Hematopoietic multipotent progenitor cell treated with erythropoietin and hydrocortisone succinate and interleukin-3 and kit ligand, for 8 days (in vitro differentiated cells): Measurements from ENCODE around the gene KCNQ5.

Experiments
- DNase-seq: peaks from one replicate; pipeline ENCODE4 v3.0.0-alpha.2; 2015

The KCNQ5 gene

DNA sequence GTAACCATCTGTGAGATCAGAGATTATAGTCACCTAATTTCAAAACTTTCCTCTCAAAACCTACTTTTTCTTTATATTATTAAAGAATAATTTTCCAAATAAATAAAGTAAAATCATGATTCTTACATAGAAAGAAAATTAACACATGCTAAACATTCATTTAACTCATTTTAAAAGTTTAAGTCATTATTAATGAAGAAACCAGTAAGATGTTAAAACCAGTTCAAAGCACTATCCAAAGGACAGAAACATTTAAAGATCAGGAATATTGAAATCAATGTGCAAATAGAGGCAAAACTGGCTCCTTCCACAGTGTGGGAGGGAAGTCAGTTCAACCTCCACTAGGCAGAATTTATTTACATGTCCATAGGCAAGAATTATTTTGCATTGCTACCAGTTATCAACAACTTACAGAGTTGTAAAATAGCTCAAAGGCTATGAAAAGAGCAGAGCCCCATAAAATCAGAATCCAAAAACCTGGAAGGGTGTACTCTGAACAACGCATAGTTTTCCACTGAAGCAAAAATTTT, 456.5 kb downstream of the KCNQ5 start:
- no peak for DNase-seq

GRCh38 chr6:73078908-73079610, 457.2 kb downstream of the KCNQ5 start:
- DNase-seq, result no peak

DNA sequence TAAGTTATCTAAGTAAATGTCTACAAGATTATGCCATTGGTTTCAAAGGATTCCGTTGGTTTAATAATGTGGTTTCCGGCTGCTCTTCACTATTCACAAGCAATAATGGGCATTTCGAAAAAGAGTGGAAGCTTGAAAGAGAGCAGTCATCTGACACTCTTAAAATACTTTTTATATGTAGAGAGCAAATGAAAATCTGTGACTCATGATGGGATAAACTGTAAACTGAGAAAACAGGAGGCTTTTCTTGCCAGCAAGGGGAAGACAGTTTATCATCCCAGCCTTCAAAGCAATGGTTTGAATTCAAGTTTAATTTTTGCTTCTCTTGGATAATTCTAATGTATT, 457.7 kb downstream of the KCNQ5 start:
- DNase-seq, result no peak

DNA sequence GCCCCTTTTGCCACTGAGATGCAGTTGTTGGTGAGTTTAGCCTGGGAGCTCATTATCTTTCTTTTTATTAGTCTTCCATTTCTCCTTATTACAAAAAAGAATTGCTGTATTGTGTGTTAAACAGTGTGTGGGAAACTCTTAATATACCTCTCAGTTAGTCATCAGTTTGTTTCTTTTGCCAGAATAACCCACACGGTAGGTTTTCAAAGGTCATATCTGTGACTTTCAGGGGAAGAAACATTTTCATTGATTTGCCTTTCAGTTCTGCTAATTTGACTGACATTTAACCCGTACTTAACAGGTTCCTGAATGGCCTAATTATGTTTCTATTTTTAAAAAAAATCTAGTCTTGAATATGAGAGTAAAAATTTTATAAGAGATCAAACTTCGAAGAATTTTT, 458.1 kb downstream of the KCNQ5 start:
- no peak for DNase-seq

- DNase-seq, result no peak
These were observed 460.1 kb downstream of the KCNQ5 start for GRCh38 chr6:73081955-73082354.

DNA sequence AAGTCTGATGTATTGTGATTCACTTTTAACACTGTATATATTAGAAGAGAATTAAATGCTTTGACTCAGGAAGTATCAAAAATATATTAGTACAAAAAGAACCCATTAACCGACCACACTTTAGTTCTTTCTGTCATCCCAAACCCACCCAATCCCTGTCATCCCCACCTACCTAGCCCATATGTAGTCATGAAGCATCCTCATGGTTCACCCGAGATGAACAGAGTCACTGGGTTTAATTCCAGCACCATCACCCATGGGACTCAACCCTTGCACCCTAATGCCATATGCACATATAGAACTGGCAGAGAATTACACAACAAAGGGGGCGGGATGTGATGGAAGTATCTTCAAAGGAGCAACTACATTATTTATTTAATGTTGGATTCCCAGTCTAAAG, 462.0 kb downstream of the KCNQ5 start:
- DNase-seq, result no peak

- DNase-seq, result no peak
These were observed 463.6 kb downstream of the KCNQ5 start for GRCh38 chr6:73085443-73085871.

GRCh38 chr6:73086726-73087125, 464.9 kb downstream of the KCNQ5 start:
- no peak for DNase-seq

GRCh38 chr6:73088138-73088813, 466.4 kb downstream of the KCNQ5 start:
- no peak for DNase-seq

GRCh38 chr6:73104921-73105320, 483.1 kb downstream of the KCNQ5 start:
- DNase-seq, result no peak

DNA sequence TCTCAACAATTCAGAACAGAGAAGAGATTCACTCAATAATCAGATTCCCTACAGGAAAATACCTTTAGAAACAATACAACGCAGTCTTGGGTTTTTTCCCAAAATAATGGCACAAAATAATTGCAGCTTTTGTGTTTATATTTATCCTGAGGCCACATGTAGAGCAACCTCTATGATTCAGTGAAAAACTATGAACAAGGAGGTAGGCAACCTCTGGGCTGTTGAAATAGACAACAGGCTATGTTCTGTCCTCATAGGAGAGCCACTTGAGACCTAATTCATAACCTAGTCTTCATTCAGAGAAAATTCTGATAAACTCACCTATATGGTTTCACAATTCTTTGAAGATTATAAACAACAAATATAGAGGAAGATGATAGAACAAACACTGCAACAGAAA, 485.2 kb downstream of the KCNQ5 start:
- no peak for DNase-seq

- DNase-seq, result no peak
These were observed 487.1 kb downstream of the KCNQ5 start for GRCh38 chr6:73108949-73109348.

DNA sequence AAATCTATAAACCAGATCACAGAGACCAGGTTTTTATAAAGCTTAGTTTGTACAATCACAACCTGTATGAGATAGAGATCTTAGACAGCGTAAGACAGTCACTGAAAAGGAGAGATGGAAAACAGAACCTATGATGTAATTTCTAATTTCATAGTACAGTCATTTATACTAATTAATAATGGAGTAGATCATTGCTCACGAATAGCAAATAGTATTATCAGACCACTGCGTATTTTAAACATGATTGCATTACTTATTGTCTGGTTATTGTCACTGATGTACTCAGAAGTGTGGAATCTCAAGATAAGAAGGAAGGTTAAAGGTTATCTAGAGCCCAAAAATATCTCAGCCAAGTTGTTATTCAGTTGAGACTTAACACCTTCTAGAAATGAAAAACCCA, 487.8 kb downstream of the KCNQ5 start:
- DNase-seq, result no peak

DNA sequence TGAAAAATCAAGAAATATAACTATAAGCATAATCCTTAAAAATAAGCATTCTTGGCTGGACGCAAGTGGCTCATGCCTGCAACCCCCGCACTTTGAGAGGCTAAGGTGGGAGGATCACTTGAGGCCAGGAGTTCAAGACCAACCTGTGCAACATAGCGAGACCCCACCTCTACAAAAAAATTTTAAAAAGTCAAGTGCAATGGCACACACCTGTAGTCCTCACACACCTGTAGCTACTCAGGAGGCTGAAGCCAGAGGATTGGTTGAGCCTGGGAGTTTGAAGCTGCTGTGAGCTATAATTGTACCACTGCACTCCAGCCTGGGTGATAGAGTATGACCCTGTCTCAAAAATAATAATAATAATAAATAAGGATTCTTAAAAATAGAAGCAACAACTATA, 494.5 kb downstream of the KCNQ5 start:
- DNase-seq, result no peak

DNA sequence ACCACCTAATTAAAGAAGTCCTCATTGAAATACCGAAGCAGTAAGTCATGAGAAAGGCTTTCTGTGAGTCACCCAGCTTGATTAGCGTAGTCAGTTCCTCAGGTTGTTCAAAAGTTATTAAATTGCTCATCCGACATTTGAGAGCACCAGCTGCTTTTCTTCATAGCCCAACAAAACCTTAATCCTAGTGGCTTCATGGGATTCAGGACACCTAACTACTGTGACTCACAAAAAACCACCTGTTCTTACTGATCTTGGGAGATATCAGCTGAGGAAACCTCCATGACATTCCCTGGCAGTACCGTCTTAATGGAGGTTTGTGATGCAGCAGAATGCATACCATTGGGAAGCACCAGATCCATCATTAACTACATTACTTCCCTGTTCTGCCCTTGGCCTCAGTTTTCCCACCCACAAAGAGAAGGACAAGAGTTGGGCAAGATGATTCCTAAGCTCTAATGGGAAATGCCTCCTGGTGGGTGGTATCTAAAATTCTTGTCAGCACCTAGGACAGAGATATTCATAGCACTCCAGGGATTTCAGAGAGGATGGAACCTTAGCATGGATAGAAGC, 499.6 kb downstream of the KCNQ5 start:
- no peak for DNase-seq

GRCh38 chr6:73123632-73124329, 501.9 kb downstream of the KCNQ5 start:
- DNase-seq, result no peak

- DNase-seq, result peak; percentile 76
These were observed 508.0 kb downstream of the KCNQ5 start for GRCh38 chr6:73129653-73130443.

DNA sequence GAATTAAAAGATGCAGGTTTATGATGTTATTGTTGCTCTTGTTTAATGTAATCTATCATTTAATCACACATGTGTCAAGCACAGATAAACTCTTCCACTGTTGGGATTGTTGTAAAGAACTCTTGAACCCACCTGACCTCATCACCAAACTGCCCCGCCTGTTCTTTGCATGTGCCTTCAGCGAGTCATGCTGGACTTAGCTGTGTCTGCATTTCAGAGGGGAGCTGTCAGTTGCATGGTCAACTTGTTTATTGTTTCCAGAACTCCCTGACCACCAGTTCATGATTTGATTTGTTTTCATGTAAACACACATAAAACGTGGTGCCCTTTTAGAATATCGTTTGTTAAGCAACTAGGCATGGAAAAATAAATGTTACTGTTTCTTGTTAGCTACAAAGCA, 509.8 kb downstream of the KCNQ5 start:
- peak; percentile 20 for DNase-seq

DNA sequence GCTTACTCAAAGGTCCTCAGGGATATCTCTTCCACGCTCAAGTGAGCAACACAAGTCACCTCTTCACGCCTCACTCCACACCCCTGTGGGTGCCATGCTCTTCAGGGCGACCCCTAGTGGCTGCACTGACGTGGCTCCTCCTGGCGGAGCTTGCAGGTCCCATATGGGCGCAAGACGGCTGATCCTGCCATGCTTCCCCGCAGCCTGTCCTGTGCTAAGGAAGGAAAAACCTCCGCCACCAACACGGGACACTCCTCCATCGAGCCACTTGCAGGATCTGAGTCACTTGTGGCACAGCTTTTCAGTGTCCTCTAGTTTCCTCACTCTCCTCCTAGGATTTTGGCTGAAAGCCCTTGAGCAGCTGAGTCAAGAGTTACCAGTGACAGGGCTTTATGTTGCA, 512.7 kb downstream of the KCNQ5 start:
- DNase-seq, result peak; percentile 10

DNA sequence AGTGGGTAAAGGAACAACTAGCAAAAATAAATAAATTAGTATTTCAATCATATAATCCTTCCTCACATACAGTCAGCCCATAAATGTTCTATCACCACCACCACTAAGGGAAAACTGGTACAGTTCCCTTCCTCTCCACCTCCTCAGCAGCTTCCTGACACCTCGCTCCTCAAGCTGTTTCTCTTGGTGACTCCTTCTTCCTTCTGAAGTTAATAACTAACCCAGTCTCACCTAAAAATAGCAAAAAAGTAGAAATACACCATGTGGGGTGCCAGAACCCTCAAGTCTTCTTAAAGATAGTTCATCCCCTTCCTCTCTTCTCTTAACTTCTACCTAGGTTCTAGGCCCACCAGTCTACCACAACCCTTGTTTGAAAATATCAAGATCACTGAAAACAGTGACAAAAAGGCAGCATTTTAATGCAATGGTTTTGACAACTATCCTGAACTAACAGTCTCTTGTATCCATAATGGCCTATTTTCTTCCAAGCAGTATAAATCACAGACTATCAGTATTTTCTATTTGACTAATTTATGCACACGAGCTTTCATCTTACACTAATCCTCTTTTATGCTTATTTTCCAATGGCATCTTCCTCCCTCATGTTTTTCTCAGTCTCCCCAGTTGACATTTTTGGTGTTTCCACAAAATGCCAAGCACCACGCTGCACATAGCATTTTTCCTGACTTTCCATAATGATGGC, 518.0 kb downstream of the KCNQ5 start:
- no peak for DNase-seq

- no peak for DNase-seq
These were observed 521.7 kb downstream of the KCNQ5 start for GRCh38 chr6:73143551-73143950.

DNA sequence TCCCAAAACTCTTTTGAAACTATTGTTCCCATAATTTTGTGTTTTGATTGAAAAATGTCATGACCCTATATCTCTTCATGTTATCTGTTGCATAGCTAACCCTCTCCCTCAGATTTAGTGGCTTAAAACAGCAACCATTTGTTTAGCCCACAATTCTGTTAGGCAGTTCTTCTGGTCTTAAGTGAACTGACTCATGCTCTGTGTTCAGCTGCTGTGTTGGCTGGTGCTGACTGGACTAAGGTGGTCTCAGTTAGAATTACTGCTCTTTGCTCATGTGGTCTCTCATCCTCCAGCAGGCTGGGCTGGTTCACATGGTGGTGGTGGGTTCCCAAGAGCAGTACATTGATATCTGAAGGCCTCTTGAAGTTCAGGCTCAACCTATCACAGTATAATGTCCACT, 522.7 kb downstream of the KCNQ5 start:
- no peak for DNase-seq
